B cell (primary cell): ENCODE measurements around the gene PTPRG.

Experiments
- EZH2 ChIP-seq: IDR thresholded peaks from 2 replicates; pipeline ENCODE4 v1.6.1; 2012; ENCODE audit warnings: borderline replicate concordance, low read depth, mild to moderate bottlenecking, moderate library complexity, low read length; ENCODE audit not compliant: insufficient read depth, poor library complexity, severe bottlenecking
- TF ChIP-seq, protein P1 (sequence below): fragments of 200-600 bp; IDR thresholded peaks from one replicate; pipeline ENCODE4 v1.8.0; 2022; ENCODE audit warnings: antibody characterized with exemption, mild to moderate bottlenecking

GRCh38 chr3:61662861-61663260 lies 101.5 kb downstream of the PTPRG start:
- TF ChIP-seq, protein P1, sequence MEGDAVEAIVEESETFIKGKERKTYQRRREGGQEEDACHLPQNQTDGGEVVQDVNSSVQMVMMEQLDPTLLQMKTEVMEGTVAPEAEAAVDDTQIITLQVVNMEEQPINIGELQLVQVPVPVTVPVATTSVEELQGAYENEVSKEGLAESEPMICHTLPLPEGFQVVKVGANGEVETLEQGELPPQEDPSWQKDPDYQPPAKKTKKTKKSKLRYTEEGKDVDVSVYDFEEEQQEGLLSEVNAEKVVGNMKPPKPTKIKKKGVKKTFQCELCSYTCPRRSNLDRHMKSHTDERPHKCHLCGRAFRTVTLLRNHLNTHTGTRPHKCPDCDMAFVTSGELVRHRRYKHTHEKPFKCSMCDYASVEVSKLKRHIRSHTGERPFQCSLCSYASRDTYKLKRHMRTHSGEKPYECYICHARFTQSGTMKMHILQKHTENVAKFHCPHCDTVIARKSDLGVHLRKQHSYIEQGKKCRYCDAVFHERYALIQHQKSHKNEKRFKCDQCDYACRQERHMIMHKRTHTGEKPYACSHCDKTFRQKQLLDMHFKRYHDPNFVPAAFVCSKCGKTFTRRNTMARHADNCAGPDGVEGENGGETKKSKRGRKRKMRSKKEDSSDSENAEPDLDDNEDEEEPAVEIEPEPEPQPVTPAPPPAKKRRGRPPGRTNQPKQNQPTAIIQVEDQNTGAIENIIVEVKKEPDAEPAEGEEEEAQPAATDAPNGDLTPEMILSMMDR = no peak
- TF ChIP-seq EZH2 = no peak
